Liver (tissue), 3 donors: ENCODE data around the gene EGFLAM.

Source experiments
- ATF3 ChIP-seq: IDR thresholded peaks from 2 replicates; pipeline ENCODE4 v1.6.1; 2016; ENCODE audit warnings: antibody characterized with exemption
- CTCF ChIP-seq: fragments of 150-350 bp; IDR thresholded peaks from 2 replicates; pipeline ENCODE4 v1.5.1; 2017; ENCODE audit warnings: improper control_type of control experiment, low read depth, low read length; ENCODE audit not compliant: missing input control
- EGR1 ChIP-seq, 2 donors: IDR thresholded peaks; 2 replicates each; pipeline ENCODE4 v1.6.1; 2016 to 2018; ENCODE audit warnings: antibody characterized with exemption in 2 of 2, low read depth in 2 of 2
- JUND ChIP-seq, 2 donors: IDR thresholded peaks; 2 replicates each; pipeline ENCODE4 v1.6.1; 2016; ENCODE audit warnings: antibody characterized with exemption in 2 of 2
- MAX ChIP-seq: IDR thresholded peaks from 2 replicates; pipeline ENCODE4 v1.6.1; 2016; ENCODE audit warnings: antibody characterized with exemption
- NR2F2 ChIP-seq: IDR thresholded peaks from 2 replicates; pipeline ENCODE4 v1.6.1; 2016; ENCODE audit warnings: antibody characterized with exemption
- RAD21 ChIP-seq, 2 donors: IDR thresholded peaks; 2 replicates each; pipeline ENCODE4 v1.6.1; 2016; ENCODE audit warnings: antibody characterized with exemption in 2 of 2, mild to moderate bottlenecking in 2 of 2
- REST ChIP-seq: IDR thresholded peaks from 2 replicates; pipeline ENCODE4 v1.6.1; 2016; ENCODE audit warnings: antibody characterized with exemption, mild to moderate bottlenecking
- RXRA ChIP-seq, 2 donors: IDR thresholded peaks; 2 replicates each; pipeline ENCODE4 v1.6.1; 2017 to 2018; ENCODE audit warnings: antibody characterized with exemption in 2 of 2, mild to moderate bottlenecking in 1 of 2
- ZBTB33 ChIP-seq: IDR thresholded peaks from 2 replicates; pipeline ENCODE4 v1.6.1; 2016; ENCODE audit warnings: antibody characterized with exemption
- donor health status: healthy.
- donor health status: healthy.

GRCh38 chr5:38467353-38468040 is 209.1 kb downstream of the EGFLAM start:
- no peak for TF ChIP-seq CTCF
- TF ChIP-seq RAD21 (IDR thresholded peaks at IDR 0.05): no peak
- no peak for TF ChIP-seq ZBTB33
- TF ChIP-seq REST: no peak
- no peak for TF ChIP-seq JUND (IDR thresholded peaks at IDR 0.05)
- no peak for TF ChIP-seq ATF3
- peak; percentile 27 to 35 for TF ChIP-seq RXRA (IDR thresholded peaks at IDR 0.05)
- TF ChIP-seq EGR1 (IDR thresholded peaks at IDR 0.05; ENCODE audit: low read depth in 2 of 2): no peak
- TF ChIP-seq NR2F2: peak; percentile 88
- TF ChIP-seq MAX: no peak
